Adrenal gland (tissue), 12 donors: ENCODE data around the gene CSPG5. TPM values are rescaled to one million over a fixed set of nuclear protein-coding genes. Genes with fewer than 3 reads are reported as not detected.

Experiments
- DNase-seq, 7 donors: peaks; one replicate each; pipeline ENCODE4 v3.0.0-alpha.2; 2019 to 2020
- H3K27ac ChIP-seq, 5 donors: fragments of 200-600 bp; sonication (generic) in 4 of 5; 1 replicate in 3 of 5; 2 replicates in 2 of 5; pipeline versions ENCODE4 v1.5.1 to v1.8.0; 2016 to 2020; ENCODE audit warnings: mild to moderate bottlenecking in 1 of 5
- H3K27me3 ChIP-seq: fragments of 200-600 bp; 2 replicates; pipeline ENCODE4 v1.8.0; 2021
- H3K36me3 ChIP-seq, 2 donors: fragments of 200-600 bp; replicated peaks in 1 of 2; 1 replicate in 1 of 2; 2 replicates in 1 of 2; pipeline versions ENCODE4 v1.5.1 to v1.8.0; 2018 to 2022
- H3K4me1 ChIP-seq, 2 donors: fragments of 200-600 bp; replicated peaks in 1 of 2; 1 replicate in 1 of 2; 2 replicates in 1 of 2; pipeline versions ENCODE4 v1.5.1 to v1.8.0; 2018 to 2021
- H3K4me3 ChIP-seq, 4 donors: fragments of 200-600 bp; sonication (generic) in 3 of 4; one replicate each; pipeline ENCODE4 v1.5.1; 2016 to 2018
- H3K9me3 ChIP-seq, 3 donors: fragments of 200-600 bp; sonication (generic) in 1 of 3; replicated peaks in 1 of 3; 1 replicate in 2 of 3; 2 replicates in 1 of 3; pipeline versions ENCODE4 v1.5.1 to v1.8.0; 2016 to 2021
- CTCF ChIP-seq, 6 experiments: fragments of 450-650 bp in 4 of 6; fragments of 200-600 bp in 2 of 6; sonication (generic) in 1 of 6; IDR thresholded peaks; 1 replicate in 5 of 6; 2 replicates in 1 of 6; pipeline versions ENCODE4 v1.5.1 to v1.8.0; 2016 to 2021; ENCODE audit warnings: antibody characterized with exemption in 6 of 6, mild to moderate bottlenecking in 2 of 6, moderate library complexity in 1 of 6
- POLR2A ChIP-seq, 2 donors: fragments of 450-650 bp; IDR thresholded peaks; one replicate each; pipeline ENCODE4 v1.6.1; 2017; ENCODE audit warnings: antibody characterized with exemption in 2 of 2, mild to moderate bottlenecking in 2 of 2, moderate library complexity in 1 of 2
- WGBS, 4 donors: extraction: QIAGEN DNeasy Blood & Tissue Kit in 2 of 4; methylation state at CpG; one replicate each; pipeline versions ENCODE4 v1.1.5 to v1.1.7; 2013 to 2017; 5-methylcytosine and 5-hydroxymethylcytosine counted together
- intact Hi-C, 2 donors: fragments of 100-400 bp; cut with DNase I; formaldehyde crosslinking; loops; one replicate each; pipeline versions ENCODE4 v1.14.1 to v1.15.0; 2022 to 2023
- polyA plus RNA-seq, 3 donors: library from polyadenylated mRNA; stranded (reverse); fragments of 200-250 nt in 2 of 3; fragments of 350-450 nt in 1 of 3; fragmentation: Illumina TruSeq in 1 of 3; extraction: RNeasy Lipid Tissue Mini Kit (QIAGEN cat#74804) in 1 of 3; gene quantifications; one replicate each; pipeline ENCODE4 v1.2.3, GENCODE V29; 2013 to 2014
- total RNA-seq, 9 donors: library from RNA; depleted of rRNA in 4 of 9; stranded (reverse); fragments of >200 nt in 4 of 9; fragments of 120-200 nt in 1 of 9; fragmentation: NEBNext Ultra II Directional in 1 of 9; extraction: Animal tissue kit (Norgen Biotek cat#: 25700) in 1 of 9; gene quantifications; one replicate each; pipeline versions ENCODE4 v1.1.0 to v1.2.4, GENCODE V29; 2013 to 2023
- donor health status: healthy with polysubstance abuse.
- donor health status: Bipolar disorder and iron deficiency.
- donor health status: DM: yes; HTN: yes; CAD: no.
- donor health status: DM: no; HTN: no; CAD: no.
- donor health status: DM: no; HTN: no; CAD: no.
- donor health status: DM: yes; HTN: yes; CAD: no.

CSPG5 gene
- total and polyA plus RNA-seq, 12 donors, result 0.13 to 0.84 (median 0.50) TPM; not detected in 3

GRCh38 chr3:47601281-47601680 is 22.6 kb upstream of the CSPG5 start:
- H3K4me1 ChIP-seq, result no peaks in the 10 kb centered on the region
- DNase-seq, result no peak
- H3K4me3 ChIP-seq, result no peak overlapping the region
- TF ChIP-seq CTCF (IDR thresholded peaks at IDR 0.05), result no peak
- no peak for TF ChIP-seq POLR2A (IDR thresholded peaks at IDR 0.05)
- no peak overlapping the region for H3K27ac ChIP-seq
- H3K9me3 ChIP-seq, result no peaks in the 10 kb centered on the region
- intact Hi-C loops, result no loop called here
- H3K36me3 ChIP-seq, result no peaks in the 10 kb centered on the region
- no peaks in the 10 kb centered on the region for H3K27me3 ChIP-seq
- 80 to 96% (median 92%) methylated on average over 3 of the region's 3 CpGs for WGBS, 4 donors

- DNase-seq, result no peak
- Histone ChIP-seq H3K27ac (no peak overlapping the region), H3K36me3 (peaks cover 0 to 9% of the 10 kb centered on the region in 2 donors), H3K27me3 (no peaks in the 10 kb centered on the region), H3K9me3 (no peaks in the 10 kb centered on the region), H3K4me3 (no peak overlapping the region), H3K4me1 (no peaks in the 10 kb centered on the region)
- intact Hi-C loops, result no loop called here
- TF ChIP-seq POLR2A (IDR thresholded peaks at IDR 0.05) (no peak), CTCF (IDR thresholded peaks at IDR 0.05) (no peak)
- 86 to 96% (median 90%) methylated on average over 3 of the region's 3 CpGs for WGBS, 4 donors
Observed at GRCh38 chr3:47594792-47595191, 16.1 kb upstream of the CSPG5 start.

DNA sequence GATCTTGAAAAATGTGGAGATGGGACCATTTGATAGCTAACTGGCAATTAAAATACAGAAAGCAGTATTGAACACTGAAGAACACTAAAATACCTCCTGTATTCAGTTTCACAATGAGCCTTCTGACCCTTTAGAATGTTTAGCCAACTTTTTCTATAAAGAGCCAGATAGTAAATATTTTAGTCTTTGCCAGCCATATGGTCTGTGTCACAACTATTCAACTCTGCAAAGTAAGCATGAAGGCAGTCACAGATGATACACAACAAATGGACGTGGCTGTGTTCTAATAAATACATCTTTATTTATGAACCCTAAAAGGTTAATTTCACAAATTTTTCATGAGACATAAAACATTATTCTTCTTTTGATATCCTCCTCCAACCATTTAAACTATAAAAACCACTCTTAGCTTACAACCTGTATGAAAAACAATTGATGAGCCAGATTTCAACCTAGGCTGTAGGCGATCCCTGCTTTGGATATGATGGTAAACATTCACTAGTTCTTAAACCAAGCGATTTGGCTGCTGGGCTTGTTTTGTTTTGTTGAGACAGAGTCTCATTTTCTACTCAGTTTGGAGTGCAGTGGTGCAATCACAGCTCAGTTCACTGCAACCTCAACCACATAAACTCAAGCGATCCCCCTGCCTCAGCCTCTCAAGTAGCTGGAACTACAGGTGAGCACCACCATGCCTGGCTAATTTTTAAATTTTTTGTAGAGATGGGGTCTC is 13.6 kb upstream of the CSPG5 start:
- DNase-seq, result no peak
- H3K36me3 ChIP-seq, result peaks cover 0 to 27% of the 10 kb centered on the region in 2 donors
- 88 to 95% (median 92%) methylated on average over 4 of the region's 4 CpGs for WGBS, 4 donors

GRCh38 chr3:47590216-47590615 is 11.6 kb upstream of the CSPG5 start:
- TF ChIP-seq POLR2A (IDR thresholded peaks at IDR 0.05), result no peak
- TF ChIP-seq CTCF (IDR thresholded peaks at IDR 0.05), result no peak
- peaks cover 0 to 29% of the 10 kb centered on the region in 2 donors for H3K36me3 ChIP-seq
- intact Hi-C loops, result no loop called here

More for the DNA sequence above, 13.6 kb upstream of the CSPG5 start:
- H3K4me3 ChIP-seq, result no peak overlapping the region
- TF ChIP-seq POLR2A (IDR thresholded peaks at IDR 0.05) (no peak), CTCF (IDR thresholded peaks at IDR 0.05) (no peak)
- H3K27me3 ChIP-seq, result no peaks in the 10 kb centered on the region
- H3K27ac ChIP-seq, result no peak overlapping the region
- no peaks in the 10 kb centered on the region for H3K9me3 ChIP-seq
- intact Hi-C loops, result no loop called here
- H3K4me1 ChIP-seq, result no peaks in the 10 kb centered on the region

More at GRCh38 chr3:47590216-47590615, 11.6 kb upstream of the CSPG5 start:
- H3K27me3 ChIP-seq, result no peaks in the 10 kb centered on the region
- WGBS, 4 donors, result 88 to 100% (median 95%) methylated on average over 1 to 2 of the region's 2 CpGs
- H3K9me3 ChIP-seq, result no peaks in the 10 kb centered on the region
- H3K27ac ChIP-seq, result no peak overlapping the region
- DNase-seq, result no peak
- H3K4me1 ChIP-seq, result no peaks in the 10 kb centered on the region
- H3K4me3 ChIP-seq, result no peak overlapping the region
